ENCODE results near the gene RCC1.

DNA sequence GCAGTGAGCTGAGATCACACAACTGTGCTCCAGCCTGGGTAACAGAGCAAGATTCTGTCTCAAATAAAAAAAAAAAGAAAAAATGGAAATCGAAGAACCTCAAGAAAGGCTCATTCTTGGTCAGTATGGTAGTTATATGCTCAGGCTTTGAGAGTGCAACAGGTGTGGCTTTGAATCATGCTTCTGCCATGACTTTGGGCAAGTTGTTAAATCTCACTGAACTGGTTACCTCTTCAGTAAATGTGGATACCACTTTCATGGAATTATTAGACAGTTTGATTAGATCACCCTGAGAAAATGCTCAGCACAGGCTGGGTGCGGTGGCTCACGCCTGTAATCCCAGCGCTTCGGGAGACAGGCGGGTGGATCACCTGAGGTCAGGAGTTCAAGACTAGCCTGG lies 59.9 kb downstream of the RCC1 start:
- TF ChIP-seq, protein P1, sequence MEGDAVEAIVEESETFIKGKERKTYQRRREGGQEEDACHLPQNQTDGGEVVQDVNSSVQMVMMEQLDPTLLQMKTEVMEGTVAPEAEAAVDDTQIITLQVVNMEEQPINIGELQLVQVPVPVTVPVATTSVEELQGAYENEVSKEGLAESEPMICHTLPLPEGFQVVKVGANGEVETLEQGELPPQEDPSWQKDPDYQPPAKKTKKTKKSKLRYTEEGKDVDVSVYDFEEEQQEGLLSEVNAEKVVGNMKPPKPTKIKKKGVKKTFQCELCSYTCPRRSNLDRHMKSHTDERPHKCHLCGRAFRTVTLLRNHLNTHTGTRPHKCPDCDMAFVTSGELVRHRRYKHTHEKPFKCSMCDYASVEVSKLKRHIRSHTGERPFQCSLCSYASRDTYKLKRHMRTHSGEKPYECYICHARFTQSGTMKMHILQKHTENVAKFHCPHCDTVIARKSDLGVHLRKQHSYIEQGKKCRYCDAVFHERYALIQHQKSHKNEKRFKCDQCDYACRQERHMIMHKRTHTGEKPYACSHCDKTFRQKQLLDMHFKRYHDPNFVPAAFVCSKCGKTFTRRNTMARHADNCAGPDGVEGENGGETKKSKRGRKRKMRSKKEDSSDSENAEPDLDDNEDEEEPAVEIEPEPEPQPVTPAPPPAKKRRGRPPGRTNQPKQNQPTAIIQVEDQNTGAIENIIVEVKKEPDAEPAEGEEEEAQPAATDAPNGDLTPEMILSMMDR (IDR thresholded peaks at IDR 0.05), result no peak
- TF ChIP-seq, protein P2, sequence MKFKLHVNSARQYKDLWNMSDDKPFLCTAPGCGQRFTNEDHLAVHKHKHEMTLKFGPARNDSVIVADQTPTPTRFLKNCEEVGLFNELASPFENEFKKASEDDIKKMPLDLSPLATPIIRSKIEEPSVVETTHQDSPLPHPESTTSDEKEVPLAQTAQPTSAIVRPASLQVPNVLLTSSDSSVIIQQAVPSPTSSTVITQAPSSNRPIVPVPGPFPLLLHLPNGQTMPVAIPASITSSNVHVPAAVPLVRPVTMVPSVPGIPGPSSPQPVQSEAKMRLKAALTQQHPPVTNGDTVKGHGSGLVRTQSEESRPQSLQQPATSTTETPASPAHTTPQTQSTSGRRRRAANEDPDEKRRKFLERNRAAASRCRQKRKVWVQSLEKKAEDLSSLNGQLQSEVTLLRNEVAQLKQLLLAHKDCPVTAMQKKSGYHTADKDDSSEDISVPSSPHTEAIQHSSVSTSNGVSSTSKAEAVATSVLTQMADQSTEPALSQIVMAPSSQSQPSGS (CRISPR knock-in tag; IDR thresholded peaks at IDR 0.05; ENCODE audit: borderline replicate concordance, low read depth), result no peak
- TF ChIP-seq, protein P3, sequence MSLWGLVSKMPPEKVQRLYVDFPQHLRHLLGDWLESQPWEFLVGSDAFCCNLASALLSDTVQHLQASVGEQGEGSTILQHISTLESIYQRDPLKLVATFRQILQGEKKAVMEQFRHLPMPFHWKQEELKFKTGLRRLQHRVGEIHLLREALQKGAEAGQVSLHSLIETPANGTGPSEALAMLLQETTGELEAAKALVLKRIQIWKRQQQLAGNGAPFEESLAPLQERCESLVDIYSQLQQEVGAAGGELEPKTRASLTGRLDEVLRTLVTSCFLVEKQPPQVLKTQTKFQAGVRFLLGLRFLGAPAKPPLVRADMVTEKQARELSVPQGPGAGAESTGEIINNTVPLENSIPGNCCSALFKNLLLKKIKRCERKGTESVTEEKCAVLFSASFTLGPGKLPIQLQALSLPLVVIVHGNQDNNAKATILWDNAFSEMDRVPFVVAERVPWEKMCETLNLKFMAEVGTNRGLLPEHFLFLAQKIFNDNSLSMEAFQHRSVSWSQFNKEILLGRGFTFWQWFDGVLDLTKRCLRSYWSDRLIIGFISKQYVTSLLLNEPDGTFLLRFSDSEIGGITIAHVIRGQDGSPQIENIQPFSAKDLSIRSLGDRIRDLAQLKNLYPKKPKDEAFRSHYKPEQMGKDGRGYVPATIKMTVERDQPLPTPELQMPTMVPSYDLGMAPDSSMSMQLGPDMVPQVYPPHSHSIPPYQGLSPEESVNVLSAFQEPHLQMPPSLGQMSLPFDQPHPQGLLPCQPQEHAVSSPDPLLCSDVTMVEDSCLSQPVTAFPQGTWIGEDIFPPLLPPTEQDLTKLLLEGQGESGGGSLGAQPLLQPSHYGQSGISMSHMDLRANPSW (CRISPR knock-in tag; conservative IDR thresholded peaks at IDR 0.05; ENCODE audit: low read depth), result no peak
- TF ChIP-seq, protein P4, sequence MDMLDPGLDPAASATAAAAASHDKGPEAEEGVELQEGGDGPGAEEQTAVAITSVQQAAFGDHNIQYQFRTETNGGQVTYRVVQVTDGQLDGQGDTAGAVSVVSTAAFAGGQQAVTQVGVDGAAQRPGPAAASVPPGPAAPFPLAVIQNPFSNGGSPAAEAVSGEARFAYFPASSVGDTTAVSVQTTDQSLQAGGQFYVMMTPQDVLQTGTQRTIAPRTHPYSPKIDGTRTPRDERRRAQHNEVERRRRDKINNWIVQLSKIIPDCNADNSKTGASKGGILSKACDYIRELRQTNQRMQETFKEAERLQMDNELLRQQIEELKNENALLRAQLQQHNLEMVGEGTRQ (CRISPR knock-in tag; IDR thresholded peaks at IDR 0.05), result no peak
- no peak for TF ChIP-seq SP1 (CRISPR knock-in tag; conservative IDR thresholded peaks at IDR 0.05)
- TF ChIP-seq, protein P5, sequence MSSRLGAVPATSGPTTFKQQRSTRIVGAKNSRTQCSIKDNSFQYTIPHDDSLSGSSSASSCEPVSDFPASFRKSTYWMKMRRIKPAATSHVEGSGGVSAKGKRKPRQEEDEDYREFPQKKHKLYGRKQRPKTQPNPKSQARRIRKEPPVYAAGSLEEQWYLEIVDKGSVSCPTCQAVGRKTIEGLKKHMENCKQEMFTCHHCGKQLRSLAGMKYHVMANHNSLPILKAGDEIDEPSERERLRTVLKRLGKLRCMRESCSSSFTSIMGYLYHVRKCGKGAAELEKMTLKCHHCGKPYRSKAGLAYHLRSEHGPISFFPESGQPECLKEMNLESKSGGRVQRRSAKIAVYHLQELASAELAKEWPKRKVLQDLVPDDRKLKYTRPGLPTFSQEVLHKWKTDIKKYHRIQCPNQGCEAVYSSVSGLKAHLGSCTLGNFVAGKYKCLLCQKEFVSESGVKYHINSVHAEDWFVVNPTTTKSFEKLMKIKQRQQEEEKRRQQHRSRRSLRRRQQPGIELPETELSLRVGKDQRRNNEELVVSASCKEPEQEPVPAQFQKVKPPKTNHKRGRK (CRISPR knock-in tag; IDR thresholded peaks at IDR 0.05; ENCODE audit: borderline replicate concordance), result no peak
- no peak for TF ChIP-seq NFE2L1 (CRISPR knock-in tag; IDR thresholded peaks at IDR 0.05)
- no peak for TF ChIP-seq ELF4 (CRISPR knock-in tag; IDR thresholded peaks at IDR 0.05; ENCODE audit: low read depth)
- TF ChIP-seq, protein P6, sequence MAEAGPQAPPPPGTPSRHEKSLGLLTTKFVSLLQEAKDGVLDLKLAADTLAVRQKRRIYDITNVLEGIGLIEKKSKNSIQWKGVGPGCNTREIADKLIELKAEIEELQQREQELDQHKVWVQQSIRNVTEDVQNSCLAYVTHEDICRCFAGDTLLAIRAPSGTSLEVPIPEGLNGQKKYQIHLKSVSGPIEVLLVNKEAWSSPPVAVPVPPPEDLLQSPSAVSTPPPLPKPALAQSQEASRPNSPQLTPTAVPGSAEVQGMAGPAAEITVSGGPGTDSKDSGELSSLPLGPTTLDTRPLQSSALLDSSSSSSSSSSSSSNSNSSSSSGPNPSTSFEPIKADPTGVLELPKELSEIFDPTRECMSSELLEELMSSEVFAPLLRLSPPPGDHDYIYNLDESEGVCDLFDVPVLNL (CRISPR knock-in tag; IDR thresholded peaks at IDR 0.05; ENCODE audit: borderline replicate concordance, low read depth), result no peak
- no peak for TF ChIP-seq JUN (CRISPR knock-in tag; IDR thresholded peaks at IDR 0.05)
- no peak for TF ChIP-seq CREM (CRISPR knock-in tag; IDR thresholded peaks at IDR 0.05)
- TF ChIP-seq MXD4 (CRISPR knock-in tag; IDR thresholded peaks at IDR 0.05; ENCODE audit: borderline replicate concordance), result no peak
